Keratinocyte (primary cell): Measurements from ENCODE around the gene LMNTD1. TPM values are rescaled to one million over a fixed set of nuclear protein-coding genes. Genes with fewer than 3 reads are reported as not detected.

Source experiments
- DNase-seq: peaks from one replicate; pipeline ENCODE4 v3.0.0-alpha.2; 2011; ENCODE audit warnings: low read depth, missing footprints, low spot score
- FAIRE-seq: peaks from 2 replicates; lab custom pipeline; 2011; peaks lifted over from hg19 to GRCh38; lab: Jason Lieb, UNC
- H2AFZ ChIP-seq: 2 replicates; pipeline ENCODE4 v1.6.0; 2012; ENCODE audit warnings: low read length, control low read depth, inconsistent platforms; ENCODE audit not compliant: control insufficient read depth
- H3K27ac ChIP-seq: 2 replicates; pipeline ENCODE4 v1.5.1; 2011; ENCODE audit warnings: low read length; ENCODE audit not compliant: control insufficient read depth, insufficient read depth
- H3K27me3 ChIP-seq: 3 replicates; pipeline ENCODE4 v1.6.0; 2011; ENCODE audit warnings: low read length; ENCODE audit not compliant: control insufficient read depth, insufficient read depth; ENCODE audit errors: extremely low read depth
- H3K36me3 ChIP-seq, 2 experiments: 2 replicates in 1 of 2; 3 replicates in 1 of 2; pipeline ENCODE4 v1.5.1; 2011; ENCODE audit warnings: low read length in 2 of 2, mild to moderate bottlenecking in 1 of 2; ENCODE audit not compliant: control insufficient read depth in 2 of 2, insufficient read depth in 2 of 2; ENCODE audit errors: extremely low read depth in 1 of 2
- H3K4me1 ChIP-seq: 3 replicates; pipeline ENCODE4 v1.5.1; 2011; ENCODE audit warnings: low read length; ENCODE audit not compliant: control insufficient read depth, insufficient read depth; ENCODE audit errors: extremely low read depth
- H3K4me2 ChIP-seq: 3 replicates; pipeline ENCODE4 v1.6.0; 2011; ENCODE audit warnings: low read depth, low read length; ENCODE audit not compliant: control insufficient read depth, insufficient read depth; ENCODE audit errors: extremely low read depth
- H3K4me3 ChIP-seq, 3 experiments: fragments of 200-600 bp in 1 of 3; sonication (generic) in 1 of 3; 2 replicates in 2 of 3; 3 replicates in 1 of 3; pipeline ENCODE4 v1.5.1; 2011 to 2016; ENCODE audit warnings: low read length in 3 of 3, mild to moderate bottlenecking in 3 of 3, control low read depth in 2 of 3, inconsistent platforms in 1 of 3, low read depth in 1 of 3, mixed read lengths in 1 of 3, mixed run types in 1 of 3, moderate library complexity in 1 of 3; ENCODE audit not compliant: control insufficient read depth in 2 of 3, insufficient read depth in 2 of 3; ENCODE audit errors: extremely low read depth in 1 of 3
- H3K79me2 ChIP-seq: 2 replicates; pipeline ENCODE4 v1.6.0; 2012; ENCODE audit warnings: low read length; ENCODE audit not compliant: control insufficient read depth, insufficient read depth
- H3K9ac ChIP-seq: 3 replicates; pipeline ENCODE4 v1.6.0; 2011; ENCODE audit warnings: low read length; ENCODE audit not compliant: control insufficient read depth, insufficient read depth; ENCODE audit errors: extremely low read depth
- H3K9me1 ChIP-seq: 3 replicates; pipeline ENCODE4 v1.6.0; 2011; ENCODE audit warnings: low read length; ENCODE audit not compliant: control insufficient read depth, insufficient read depth; ENCODE audit errors: extremely low read depth
- H3K9me3 ChIP-seq: 2 replicates; pipeline ENCODE4 v1.5.1; 2012; ENCODE audit warnings: low read depth, low read length; ENCODE audit not compliant: control insufficient read depth
- H4K20me1 ChIP-seq: 3 replicates; pipeline ENCODE4 v1.6.0; 2011; ENCODE audit warnings: low read length; ENCODE audit not compliant: control insufficient read depth, insufficient read depth; ENCODE audit errors: extremely low read depth
- CTCF ChIP-seq, 3 experiments: IDR thresholded peaks in 1 of 3; conservative IDR thresholded peaks in 1 of 3; optimal IDR thresholded peaks in 1 of 3; 2 replicates in 2 of 3; 3 replicates in 1 of 3; pipeline versions ENCODE3 to v1.5.1; 2011; ENCODE audit warnings: low read length in 3 of 3, mild to moderate bottlenecking in 3 of 3, moderate library complexity in 2 of 3, control low read depth in 1 of 3, inconsistent platforms in 1 of 3; ENCODE audit not compliant: insufficient read depth in 2 of 3; ENCODE audit errors: extremely low read depth in 1 of 3
- EZH2 ChIP-seq: IDR thresholded peaks from one replicate; pipeline ENCODE4 v1.6.1; 2012; ENCODE audit warnings: inconsistent platforms, mild to moderate bottlenecking, low read length, moderate library complexity
- dilution Hi-C: fragments of 300-500 bp; cut with MboI; formaldehyde crosslinking; loops from one replicate; pipeline ENCODE4 v1.7.0; 2020; ENCODE audit warnings: low sequenced_read_pairs; ENCODE audit not compliant: extremely low pct_ligation_motif_present
- polyA plus RNA-seq, 5 experiments: library from polyadenylated mRNA; depleted of rRNA in 3 of 5; stranded (reverse) in 3 of 5; stranded (forward) in 1 of 5; unstranded in 1 of 5; fragments of >200 nt; gene quantifications; 1 replicate in 1 of 5; 2 replicates in 3 of 5; 3 replicates in 1 of 5; pipeline versions ENCODE4 v1.2.1 to v1.2.3, GENCODE V29; 2011 to 2012; ENCODE audit warnings: missing spikeins in 2 of 5, low read depth in 1 of 5, low replicate concordance in 1 of 5

Gene LMNTD1
- polyA plus RNA-seq, 1 donor (not counting 4 experiments of a cell fraction or from before 2014, with no cell fraction given), result 0.42 TPM

GRCh38 chr12:25482625-25483024 is 70.5 kb downstream of the LMNTD1 start:
- DNase-seq (no peak), FAIRE-seq (no peak)
- Histone ChIP-seq H3K9me3 (no peaks in the 10 kb centered on the region), H3K9me1 (no peaks in the 10 kb centered on the region), H4K20me1 (no peaks in the 10 kb centered on the region), H2AFZ (peak overlapping the region; percentile 19), H3K4me2 (no peak overlapping the region), H3K79me2 (no peaks in the 10 kb centered on the region), H3K4me1 (no peaks in the 10 kb centered on the region), H3K36me3 (no peaks in the 10 kb centered on the region), H3K27ac (no peak overlapping the region), H3K27me3 (no peaks in the 10 kb centered on the region), H3K4me3 (no peak overlapping the region), H3K9ac (no peak overlapping the region)
- no peak for TF ChIP-seq EZH2
- TF ChIP-seq CTCF (optimal IDR thresholded peaks at IDR 0.05 in 1 of 3, IDR thresholded peaks at IDR 0.05 in 1 of 3, conservative IDR thresholded peaks at IDR 0.05 in 1 of 3; ENCODE audit: extremely low read depth in 1 of 3, insufficient read depth in 2 of 3, low read length in 3 of 3), result no peak
- dilution Hi-C loops, result no loop called here

- FAIRE-seq, result no peak
- no peak overlapping the region for H3K4me3 ChIP-seq
- no peak overlapping the region for H3K27ac ChIP-seq
- H3K79me2 ChIP-seq, result no peaks in the 10 kb centered on the region
- H4K20me1 ChIP-seq, result no peaks in the 10 kb centered on the region
- no peaks in the 10 kb centered on the region for H3K9me3 ChIP-seq
- no peak for DNase-seq
- H3K9ac ChIP-seq, result no peak overlapping the region
- no peak overlapping the region for H3K4me2 ChIP-seq
- no peaks in the 10 kb centered on the region for H3K36me3 ChIP-seq
- dilution Hi-C loops, result no loop called here
- H3K9me1 ChIP-seq, result no peaks in the 10 kb centered on the region
- no peak overlapping the region for H2AFZ ChIP-seq
- no peak for TF ChIP-seq CTCF (optimal IDR thresholded peaks at IDR 0.05 in 1 of 3, IDR thresholded peaks at IDR 0.05 in 1 of 3, conservative IDR thresholded peaks at IDR 0.05 in 1 of 3; ENCODE audit: extremely low read depth in 1 of 3, insufficient read depth in 2 of 3, low read length in 3 of 3)
- no peak for TF ChIP-seq EZH2
- H3K4me1 ChIP-seq, result no peaks in the 10 kb centered on the region
- H3K27me3 ChIP-seq, result no peaks in the 10 kb centered on the region
These were observed 72.9 kb downstream of the LMNTD1 start for GRCh38 chr12:25480145-25480544.
